Stomach smooth muscle (tissue), 2 donors: Measurements from ENCODE around the gene SLC41A1.

ENCODE experiments used
- H3K27ac ChIP-seq: one replicate; pipeline ENCODE4 v1.7.0; 2013; ENCODE audit warnings: mild to moderate bottlenecking, low read length, inconsistent platforms
- H3K27me3 ChIP-seq, 2 donors: one replicate each; pipeline ENCODE4 v1.7.0; 2013; ENCODE audit warnings: low read length in 2 of 2; ENCODE audit not compliant: insufficient read depth in 2 of 2, control insufficient read depth in 1 of 2
- H3K36me3 ChIP-seq, 2 donors: one replicate each; pipeline ENCODE4 v1.7.0; 2013; ENCODE audit warnings: low read length in 2 of 2; ENCODE audit not compliant: control insufficient read depth in 2 of 2, insufficient read depth in 2 of 2
- H3K4me1 ChIP-seq: one replicate; pipeline ENCODE4 v1.7.0; 2013; ENCODE audit warnings: low read length; ENCODE audit not compliant: control insufficient read depth, insufficient read depth
- H3K4me3 ChIP-seq, 2 donors: one replicate each; pipeline ENCODE4 v1.7.0; 2013; ENCODE audit warnings: low read length in 2 of 2
- H3K9ac ChIP-seq, 2 donors: one replicate each; pipeline ENCODE4 v1.7.0; 2013; ENCODE audit warnings: low read length in 2 of 2, mild to moderate bottlenecking in 1 of 2
- H3K9me3 ChIP-seq, 2 donors: one replicate each; pipeline ENCODE4 v1.7.0; 2013; ENCODE audit warnings: low read length in 2 of 2; ENCODE audit not compliant: control insufficient read depth in 2 of 2
- donor health status: healthy.
- donor health status: Pancreatic carcinoma.

Gene SLC41A1

DNA sequence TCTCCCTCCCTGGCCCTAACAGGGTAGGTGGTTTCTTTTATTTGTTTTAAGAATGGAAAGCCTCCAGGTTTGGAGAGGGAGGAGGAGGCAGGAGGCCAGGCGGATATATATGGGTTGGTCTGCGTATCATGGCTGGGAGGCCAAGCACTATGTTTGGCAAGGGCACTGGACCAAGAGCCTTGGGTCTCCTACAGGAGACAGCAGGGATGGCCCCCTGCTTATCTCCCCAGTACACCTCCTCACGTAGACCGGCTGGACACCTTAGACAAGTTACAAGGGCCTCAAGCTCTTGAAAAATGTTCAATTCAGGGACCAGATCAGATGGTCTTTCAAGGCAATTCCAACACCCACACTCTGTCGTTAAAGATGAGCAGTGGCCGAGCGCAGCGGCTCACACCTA is 10.9 kb downstream of the SLC41A1 start:
- peaks cover 25 to 27% of the 10 kb centered on the region in 2 donors for H3K36me3 ChIP-seq
- H3K9ac ChIP-seq: no peak overlapping the region
- H3K27me3 ChIP-seq: no peaks in the 10 kb centered on the region
- H3K4me1 ChIP-seq: peaks cover 22% of the 10 kb centered on the region
- no peaks in the 10 kb centered on the region for H3K9me3 ChIP-seq
- no peak overlapping the region for H3K4me3 ChIP-seq
- no peak overlapping the region for H3K27ac ChIP-seq

- no peaks in the 10 kb centered on the region for H3K27me3 ChIP-seq
- no peaks in the 10 kb centered on the region for H3K9me3 ChIP-seq
- H3K9ac ChIP-seq: no peak overlapping the region
- H3K4me3 ChIP-seq: no peak overlapping the region
- no peak overlapping the region for H3K27ac ChIP-seq
- H3K4me1 ChIP-seq: peaks cover 15% of the 10 kb centered on the region
- peaks cover 34 to 35% of the 10 kb centered on the region in 2 donors for H3K36me3 ChIP-seq
Measured at GRCh38 chr1:205800981-205801703, 11.9 kb downstream of the SLC41A1 start.

DNA sequence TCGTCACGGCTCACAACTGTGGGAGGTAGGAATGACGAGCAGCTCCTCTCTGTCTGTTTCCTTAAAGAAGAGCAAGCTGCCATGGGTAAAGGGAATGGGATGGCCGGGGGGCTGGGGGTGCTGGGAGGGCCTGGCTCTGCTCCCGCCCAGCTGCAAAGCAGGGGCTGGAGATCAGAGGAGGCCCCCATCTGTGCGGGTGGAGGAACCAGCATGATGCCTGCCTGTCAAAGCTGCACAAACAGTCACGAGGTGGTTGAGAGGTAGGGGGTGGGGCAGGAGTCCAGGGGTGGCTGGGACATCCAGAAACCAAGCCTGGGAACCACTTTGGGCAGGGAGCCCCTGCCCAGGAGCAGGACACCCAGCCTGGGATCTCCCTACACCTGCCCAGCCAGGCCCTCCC is 12.6 kb downstream of the SLC41A1 start:
- Histone ChIP-seq H3K9ac (no peak overlapping the region), H3K9me3 (no peaks in the 10 kb centered on the region), H3K36me3 (peaks cover 40 to 41% of the 10 kb centered on the region in 2 donors), H3K27me3 (no peaks in the 10 kb centered on the region), H3K4me1 (peaks cover 11% of the 10 kb centered on the region), H3K27ac (no peak overlapping the region), H3K4me3 (no peak overlapping the region)

DNA sequence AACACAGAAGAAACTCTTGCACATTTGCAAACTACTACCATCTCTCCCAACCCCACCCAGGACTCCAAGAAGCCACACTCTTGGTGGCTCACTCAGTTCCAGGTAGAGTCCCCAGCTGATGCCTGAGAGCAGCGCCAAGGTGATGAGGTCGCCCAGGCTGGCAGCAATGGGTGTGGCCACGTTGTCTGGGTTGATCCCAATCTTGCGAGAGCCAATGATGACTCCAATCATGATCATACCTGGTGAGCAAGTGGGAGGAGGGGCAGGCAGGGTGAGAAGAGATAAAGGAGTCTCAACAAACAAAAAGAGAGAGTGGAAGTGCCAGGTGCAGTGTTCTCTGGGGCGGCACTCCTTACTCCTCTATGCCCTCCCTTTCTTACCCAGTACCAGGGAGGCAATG is 14.4 kb downstream of the SLC41A1 start:
- Histone ChIP-seq H3K9ac (no peak overlapping the region), H3K27ac (no peak overlapping the region), H3K36me3 (peaks cover 52 to 54% of the 10 kb centered on the region in 2 donors), H3K4me3 (no peak overlapping the region), H3K9me3 (no peaks in the 10 kb centered on the region), H3K4me1 (peaks cover 10% of the 10 kb centered on the region), H3K27me3 (no peaks in the 10 kb centered on the region)

GRCh38 chr1:205797168-205797567 is 15.8 kb downstream of the SLC41A1 start:
- Histone ChIP-seq H3K4me3 (no peak overlapping the region), H3K36me3 (peaks cover 52 to 61% of the 10 kb centered on the region in 2 donors), H3K27ac (no peak overlapping the region), H3K27me3 (no peaks in the 10 kb centered on the region), H3K9me3 (no peaks in the 10 kb centered on the region), H3K9ac (no peak overlapping the region), H3K4me1 (peaks cover 9% of the 10 kb centered on the region)

GRCh38 chr1:205794011-205794730 is 18.8 kb downstream of the SLC41A1 start:
- Histone ChIP-seq H3K9ac (no peak overlapping the region), H3K9me3 (no peaks in the 10 kb centered on the region), H3K27me3 (no peaks in the 10 kb centered on the region), H3K4me1 (no peaks in the 10 kb centered on the region), H3K4me3 (no peak overlapping the region), H3K27ac (no peak overlapping the region), H3K36me3 (peaks cover 50 to 66% of the 10 kb centered on the region in 2 donors)

GRCh38 chr1:205792961-205793673 is 19.9 kb downstream of the SLC41A1 start:
- Histone ChIP-seq H3K36me3 (peaks cover 41 to 56% of the 10 kb centered on the region in 2 donors), H3K9ac (no peak overlapping the region), H3K9me3 (no peaks in the 10 kb centered on the region), H3K27me3 (no peaks in the 10 kb centered on the region), H3K4me3 (no peak overlapping the region), H3K27ac (no peak overlapping the region), H3K4me1 (no peaks in the 10 kb centered on the region)

GRCh38 chr1:205792481-205792881 is 20.5 kb downstream of the SLC41A1 start:
- Histone ChIP-seq H3K9me3 (no peaks in the 10 kb centered on the region), H3K4me1 (no peaks in the 10 kb centered on the region), H3K9ac (no peak overlapping the region), H3K27ac (no peak overlapping the region), H3K27me3 (no peaks in the 10 kb centered on the region), H3K36me3 (peaks cover 35 to 49% of the 10 kb centered on the region in 2 donors), H3K4me3 (no peak overlapping the region)

GRCh38 chr1:205791568-205792180 is 21.3 kb downstream of the SLC41A1 start:
- Histone ChIP-seq H3K4me1 (no peaks in the 10 kb centered on the region), H3K27me3 (no peaks in the 10 kb centered on the region), H3K36me3 (peaks cover 28 to 41% of the 10 kb centered on the region in 2 donors), H3K9me3 (no peaks in the 10 kb centered on the region), H3K9ac (no peak overlapping the region), H3K27ac (no peak overlapping the region), H3K4me3 (no peak overlapping the region)

GRCh38 chr1:205787287-205787916 is 25.6 kb downstream of the SLC41A1 start:
- Histone ChIP-seq H3K9ac (no peak overlapping the region), H3K9me3 (no peaks in the 10 kb centered on the region), H3K4me3 (no peak overlapping the region), H3K27me3 (no peaks in the 10 kb centered on the region), H3K4me1 (peaks cover 8% of the 10 kb centered on the region), H3K36me3 (peaks cover 5 to 8% of the 10 kb centered on the region in 2 donors), H3K27ac (no peak overlapping the region)
